Measurements from ENCODE around the gene NEK11. TPM values are rescaled to one million over a fixed set of nuclear protein-coding genes. Genes with fewer than 3 reads are reported as not detected.

The NEK11 gene
- total RNA-seq, 1 donor from 2014 or later: 1.2 TPM

GRCh38 chr3:131396170-131396569 lies 369.5 kb downstream of the NEK11 start:
- intact Hi-C loops (cut with micrococcal nuclease): no loop called here

- intact Hi-C loops (cut with micrococcal nuclease): no loop called here
Observed at GRCh38 chr3:131397889-131398288, 371.2 kb downstream of the NEK11 start.

Other genes starting within 250 kb of the NEK11 start
- 55.4 and 59.9 TPM in 2 replicates for gene ATP2C1, start 132.8 kb upstream of the NEK11 start, total RNA-seq
- gene ASTE1, start 52 bp upstream of the NEK11 start, total RNA-seq: 11.2 and 13.9 TPM in 2 replicates

Data from T-helper 2 cell treated with Interferon-gamma antibody and Interleukin-4, amounts not matched to agents 100 ng/mL and 5 ng/mL, for 36 hours (primary cell).